Psoas muscle (tissue), 8 donors: ENCODE data around the gene MIOS. TPM values are rescaled to one million over a fixed set of nuclear protein-coding genes. Genes with fewer than 3 reads are reported as not detected.

ENCODE experiments used
- ATAC-seq, 4 donors: fragments of 200-7000 bp; cut with Tn5 transposase; one replicate each; pipeline ENCODE4 v1.9.1; 2020; ENCODE audit warnings: moderate library complexity in 3 of 4, mild to moderate bottlenecking in 2 of 4
- DNase-seq, 2 donors: peaks; one replicate each; pipeline ENCODE4 v3.0.0-alpha.2; 2020
- H3K27ac ChIP-seq: fragments of 200-600 bp; one replicate; pipeline ENCODE4 v1.8.0; 2022
- H3K27me3 ChIP-seq, 3 donors: fragments of 200-600 bp in 1 of 3; one replicate each; pipeline versions ENCODE4 v1.6.1 to v1.8.0; 2013 to 2022; ENCODE audit warnings: low read length in 2 of 3, mild to moderate bottlenecking in 2 of 3, moderate library complexity in 1 of 3; ENCODE audit not compliant: insufficient read depth in 3 of 3
- H3K36me3 ChIP-seq, 2 donors: fragments of 200-600 bp in 1 of 2; one replicate each; pipeline versions ENCODE4 v1.6.1 to v1.8.0; 2013 to 2022; ENCODE audit warnings: low read depth in 1 of 2, mild to moderate bottlenecking in 1 of 2, moderate library complexity in 1 of 2; ENCODE audit not compliant: insufficient read depth in 1 of 2
- H3K4me1 ChIP-seq: fragments of 200-600 bp; one replicate; pipeline ENCODE4 v1.8.0; 2022
- H3K4me3 ChIP-seq: fragments of 200-600 bp; one replicate; pipeline ENCODE4 v1.8.0; 2022; ENCODE audit warnings: mild to moderate bottlenecking
- H3K9me3 ChIP-seq: fragments of 200-600 bp; one replicate; pipeline ENCODE4 v1.8.0; 2022
- CTCF ChIP-seq: fragments of 200-600 bp; IDR thresholded peaks from one replicate; pipeline ENCODE4 v1.8.0; 2022; ENCODE audit warnings: antibody characterized with exemption
- WGBS, 3 donors: extraction: QIAGEN DNeasy Blood & Tissue Kit; methylation state at CpG; one replicate each; pipeline versions ENCODE4 v1.1.6 to v1.1.7; 2013; 5-methylcytosine and 5-hydroxymethylcytosine counted together
- intact Hi-C, 2 donors: fragments of 100-400 bp; cut with DNase I; formaldehyde crosslinking; loops; one replicate each; pipeline versions ENCODE4 v1.11.0 to v1.14.2; 2022
- polyA plus RNA-seq, 3 donors: library from polyadenylated mRNA; stranded (reverse); fragments of 200-250 nt; gene quantifications; one replicate each; pipeline ENCODE4 v1.2.3, GENCODE V29; 2013
- total RNA-seq, 4 donors: library from RNA; stranded (reverse); fragmentation: NEBNext Ultra II Directional in 2 of 4; extraction: Animal tissue kit (Norgen Biotek cat#: 25700) in 2 of 4; gene quantifications; one replicate each; pipeline versions ENCODE4 v1.2.1 to v1.2.4, GENCODE V29; 2021 to 2023
- donor health status: healthy with polysubstance abuse.
- donor health status: DM: no; HTN: no; CAD: no; lungs with moderate emphysema.
- donor health status: Bipolar disorder and iron deficiency.
- donor health status: healthy.
- donor health status: DM: yes; HTN: yes; CAD: no.
- donor health status: DM: no; HTN: no; CAD: no.
- donor health status: DM: no; HTN: no; CAD: no.
- donor health status: DM: yes; HTN: yes; CAD: no.

The MIOS gene
- total and polyA plus RNA-seq, 7 donors, result 65.2 to 219 (median 76.3) TPM

- intact Hi-C loops, result no loop called here
- Histone ChIP-seq H3K9me3 (no peaks in the 10 kb centered on the region), H3K4me3 (no peak overlapping the region), H3K4me1 (peaks cover 10% of the 10 kb centered on the region), H3K27ac (no peak overlapping the region), H3K36me3 (peaks cover 0 to 35% of the 10 kb centered on the region in 2 donors), H3K27me3 (no peaks in the 10 kb centered on the region)
- ATAC-seq (peak in 1 of 4 donors; percentile 34), DNase-seq (no peak)
- 96 to 100% (median 98%) methylated on average over 3 of the region's 3 CpGs for WGBS, 3 donors
- TF ChIP-seq CTCF, result no peak
These were observed 13.0 kb downstream of the MIOS start for GRCh38 chr7:7579638-7580037.

- no peak for DNase-seq
- no peak overlapping the region for H3K27ac ChIP-seq
- no peak overlapping the region for H3K4me3 ChIP-seq
- no peaks in the 10 kb centered on the region for H3K9me3 ChIP-seq
- no peaks in the 10 kb centered on the region for H3K27me3 ChIP-seq
- intact Hi-C loops, result no loop called here
- 83 to 84% (median 84%) methylated on average over 10 of the region's 10 CpGs for WGBS, 3 donors
- TF ChIP-seq CTCF, result no peak
- ATAC-seq, result peak in 1 of 4 donors; percentile 19
- no peaks in the 10 kb centered on the region for H3K4me1 ChIP-seq
- H3K36me3 ChIP-seq, result peaks cover 0 to 44% of the 10 kb centered on the region in 2 donors
These were observed 15.0 kb downstream of the MIOS start for GRCh38 chr7:7581531-7582179.

GRCh38 chr7:7582596-7582995 is 15.9 kb downstream of the MIOS start:
- no peak overlapping the region for H3K27ac ChIP-seq
- no peaks in the 10 kb centered on the region for H3K9me3 ChIP-seq
- WGBS, 3 donors, result 90 to 97% (median 95%) methylated on average over 1 of the region's 1 CpG
- DNase-seq, result no peak
- no peaks in the 10 kb centered on the region for H3K4me1 ChIP-seq
- no peak for ATAC-seq
- intact Hi-C loops, result no loop called here
- H3K27me3 ChIP-seq, result no peaks in the 10 kb centered on the region
- no peak overlapping the region for H3K4me3 ChIP-seq
- H3K36me3 ChIP-seq, result peaks cover 0 to 54% of the 10 kb centered on the region in 2 donors
- no peak for TF ChIP-seq CTCF

DNA sequence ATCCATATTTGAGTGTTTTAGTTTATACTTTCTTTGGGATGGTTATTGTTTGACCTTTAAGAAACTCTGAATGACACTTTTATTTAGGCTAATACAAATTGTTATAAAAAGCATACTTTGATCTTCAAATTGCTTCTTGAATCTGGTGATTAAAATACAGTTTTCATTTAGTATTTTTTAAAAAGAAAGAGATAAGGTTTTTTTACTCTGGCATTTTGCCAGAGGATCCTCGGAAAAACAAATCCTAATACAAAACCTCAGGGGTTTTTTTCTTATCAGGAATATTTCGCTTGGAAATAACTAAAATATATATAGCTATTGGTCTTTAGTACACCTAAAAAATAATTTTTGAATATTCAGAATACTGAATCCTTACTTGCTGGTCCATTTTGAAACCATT is 17.0 kb downstream of the MIOS start:
- Histone ChIP-seq H3K4me1 (no peaks in the 10 kb centered on the region), H3K9me3 (no peaks in the 10 kb centered on the region), H3K36me3 (peaks cover 0 to 65% of the 10 kb centered on the region in 2 donors), H3K27me3 (no peaks in the 10 kb centered on the region), H3K4me3 (no peak overlapping the region), H3K27ac (no peak overlapping the region)
- no peak for ATAC-seq
- intact Hi-C loops, result no loop called here
- no peak for TF ChIP-seq CTCF
- no peak for DNase-seq
- 78 to 89% (median 82%) methylated on average over 2 of the region's 2 CpGs for WGBS, 3 donors

- TF ChIP-seq CTCF, result no peak
- Histone ChIP-seq H3K36me3 (peaks cover 0 to 63% of the 10 kb centered on the region in 2 donors), H3K27me3 (no peaks in the 10 kb centered on the region), H3K9me3 (no peaks in the 10 kb centered on the region), H3K27ac (no peak overlapping the region), H3K4me3 (no peak overlapping the region), H3K4me1 (no peaks in the 10 kb centered on the region)
- intact Hi-C loops, result no loop called here
- ATAC-seq, result no peak
- 74 to 97% (median 86%) methylated on average over 1 of the region's 1 CpG for WGBS, 3 donors
- DNase-seq, result no peak
These were observed 18.0 kb downstream of the MIOS start for GRCh38 chr7:7584653-7585052.
